OCI-LY7 (cell line): ENCODE data around the gene TK1. TPM values are rescaled to one million over a fixed set of nuclear protein-coding genes. Genes with fewer than 3 reads are reported as not detected.

Experiments used
- BruUV-seq: library from RNA; stranded (reverse); fragments of 400-500 nt; replicated peaks from 2 replicates; lab custom pipeline; 2021; lab: Mats Ljungman, UMichigan
- CTCF ChIA-PET: fragments of 300-600 bp; sonication (Branson Sonifier 250); formaldehyde crosslinking; loops from one replicate; lab custom pipeline; 2022; ENCODE audit warnings: antibody characterized with exemption; ENCODE audit not compliant: unreplicated experiment; lab: Charles Lee
- POLR2A ChIA-PET: fragments of 300-600 bp; sonication (Branson Sonifier 250); formaldehyde crosslinking; loops from one replicate; lab custom pipeline; 2022; ENCODE audit warnings: antibody characterized with exemption; lab: Charles Lee
- DNase-seq: peaks from one replicate; pipeline ENCODE4 v3.0.0-alpha.2; 2015; ENCODE audit warnings: low spot score
- H2AFZ ChIP-seq: fragments of 200-600 bp; sonication (generic), shearing (Covaris generic); 2 replicates; pipeline ENCODE4 v1.6.1; 2014; ENCODE audit warnings: mild to moderate bottlenecking, antibody characterized with exemption, low read length, moderate library complexity
- H3K27ac ChIP-seq: fragments of 200-600 bp; sonication (generic); 2 replicates; pipeline ENCODE4 v1.5.1; 2014; ENCODE audit warnings: mixed run types, low read depth, mild to moderate bottlenecking, moderate library complexity, low read length, inconsistent platforms; ENCODE audit not compliant: poor library complexity, severe bottlenecking
- H3K36me3 ChIP-seq: fragments of 200-600 bp; sonication (generic); 2 replicates; pipeline ENCODE4 v1.6.1; 2014; ENCODE audit warnings: mild to moderate bottlenecking, antibody characterized with exemption, low read length, moderate library complexity, mixed read lengths; ENCODE audit not compliant: insufficient read depth
- H3K4me1 ChIP-seq: fragments of 200-600 bp; sonication (generic); 2 replicates; pipeline ENCODE4 v1.5.1; 2014; ENCODE audit warnings: mild to moderate bottlenecking, low read length; ENCODE audit not compliant: insufficient read depth, poor library complexity, severe bottlenecking
- H3K4me2 ChIP-seq: fragments of 200-600 bp; sonication (generic); 2 replicates; pipeline ENCODE4 v1.6.1; 2014; ENCODE audit warnings: mild to moderate bottlenecking, low read length
- H3K4me3 ChIP-seq: fragments of 200-600 bp; sonication (generic); 2 replicates; pipeline ENCODE4 v1.5.1; 2014; ENCODE audit warnings: mild to moderate bottlenecking, low read depth, low read length; ENCODE audit not compliant: poor library complexity, severe bottlenecking
- H3K79me2 ChIP-seq: fragments of 200-600 bp; sonication (generic); 2 replicates; pipeline ENCODE4 v1.6.1; 2016; ENCODE audit warnings: low read depth, mild to moderate bottlenecking, low read length, moderate library complexity, mixed read lengths; ENCODE audit not compliant: insufficient read depth
- H3K9me2 ChIP-seq: fragments of 200-600 bp; sonication (generic); 2 replicates; pipeline ENCODE4 v1.6.1; 2016; ENCODE audit warnings: mild to moderate bottlenecking, low read length, mixed read lengths; ENCODE audit not compliant: insufficient read depth
- H3K9me3 ChIP-seq: fragments of 200-600 bp; sonication (generic); 2 replicates; pipeline ENCODE4 v1.6.1; 2014; ENCODE audit warnings: mild to moderate bottlenecking, mixed run types, low read length, mixed read lengths
- H4K20me1 ChIP-seq: fragments of 200-600 bp; sonication (generic); 2 replicates; pipeline ENCODE4 v1.6.1; 2014; ENCODE audit warnings: mild to moderate bottlenecking, antibody characterized with exemption, low read length, moderate library complexity, mixed read lengths; ENCODE audit not compliant: insufficient read depth
- EZH2phosphoT487 ChIP-seq: fragments of 200-600 bp; sonication (generic); IDR thresholded peaks from 2 replicates; pipeline ENCODE4 v1.6.1; 2018; ENCODE audit warnings: low read depth, borderline replicate concordance, mild to moderate bottlenecking, mixed run types, antibody characterized with exemption, low read length, moderate library complexity, mixed read lengths
- intact Hi-C: fragments of 100-400 bp; cut with micrococcal nuclease; formaldehyde crosslinking; loops from one replicate; pipeline ENCODE4 v1.10.0; 2022; ENCODE audit not compliant: unreplicated experiment
- total RNA-seq, 2 experiments: library from RNA; depleted of rRNA in 1 of 2; stranded (reverse); fragments of >200 nt in 1 of 2; shearing (Covaris generic) in 1 of 2; gene quantifications; 2 replicates each; pipeline ENCODE4 v1.2.3, GENCODE V29; 2014 to 2022
- TF ChIP-seq, protein P1 (sequence below): fragments of 200-600 bp; sonication (generic); conservative IDR thresholded peaks from 2 replicates; pipeline ENCODE4 v1.5.1; 2014; ENCODE audit warnings: mild to moderate bottlenecking, antibody characterized with exemption, low read length, moderate library complexity, mixed read lengths

The TK1 gene
- total RNA-seq, 2 experiments from 2014 or later = 108 to 149 TPM

DNA sequence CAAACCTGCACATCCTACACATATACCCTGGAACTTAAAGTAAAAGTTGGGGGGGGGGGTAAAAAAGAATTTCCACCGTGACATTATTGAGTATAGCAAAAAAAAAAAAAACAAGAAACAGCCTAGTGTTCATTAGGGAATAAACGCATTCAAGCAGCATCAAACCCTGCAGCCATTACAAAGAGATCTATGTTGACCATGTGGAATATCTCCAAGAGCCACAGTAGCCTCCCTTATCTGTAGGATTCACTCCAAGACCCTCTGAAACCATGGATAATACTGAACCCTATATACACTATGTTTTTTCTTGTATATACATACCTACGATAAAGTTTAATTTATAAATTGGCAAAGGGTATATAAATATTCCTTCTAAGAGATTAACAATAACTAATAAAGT lies 21.6 kb upstream of the TK1 start:
- intact Hi-C loops = no loop called here
- H4K20me1 ChIP-seq = no peaks in the 10 kb centered on the region
- H3K4me2 ChIP-seq = no peak overlapping the region
- peaks cover under 1% of the 10 kb centered on the region for H3K4me1 ChIP-seq
- H2AFZ ChIP-seq = no peak overlapping the region
- BruUV-seq = no TSS peak
- no peaks in the 10 kb centered on the region for H3K9me2 ChIP-seq
- no peak for DNase-seq
- H3K9me3 ChIP-seq = no peaks in the 10 kb centered on the region
- CTCF ChIA-PET = no interaction called here
- H3K27ac ChIP-seq = no peak overlapping the region
- no peaks in the 10 kb centered on the region for H3K79me2 ChIP-seq
- POLR2A ChIA-PET = no interaction called here
- H3K4me3 ChIP-seq = no peak overlapping the region
- H3K36me3 ChIP-seq = peaks cover 41% of the 10 kb centered on the region
- TF ChIP-seq, protein P1, sequence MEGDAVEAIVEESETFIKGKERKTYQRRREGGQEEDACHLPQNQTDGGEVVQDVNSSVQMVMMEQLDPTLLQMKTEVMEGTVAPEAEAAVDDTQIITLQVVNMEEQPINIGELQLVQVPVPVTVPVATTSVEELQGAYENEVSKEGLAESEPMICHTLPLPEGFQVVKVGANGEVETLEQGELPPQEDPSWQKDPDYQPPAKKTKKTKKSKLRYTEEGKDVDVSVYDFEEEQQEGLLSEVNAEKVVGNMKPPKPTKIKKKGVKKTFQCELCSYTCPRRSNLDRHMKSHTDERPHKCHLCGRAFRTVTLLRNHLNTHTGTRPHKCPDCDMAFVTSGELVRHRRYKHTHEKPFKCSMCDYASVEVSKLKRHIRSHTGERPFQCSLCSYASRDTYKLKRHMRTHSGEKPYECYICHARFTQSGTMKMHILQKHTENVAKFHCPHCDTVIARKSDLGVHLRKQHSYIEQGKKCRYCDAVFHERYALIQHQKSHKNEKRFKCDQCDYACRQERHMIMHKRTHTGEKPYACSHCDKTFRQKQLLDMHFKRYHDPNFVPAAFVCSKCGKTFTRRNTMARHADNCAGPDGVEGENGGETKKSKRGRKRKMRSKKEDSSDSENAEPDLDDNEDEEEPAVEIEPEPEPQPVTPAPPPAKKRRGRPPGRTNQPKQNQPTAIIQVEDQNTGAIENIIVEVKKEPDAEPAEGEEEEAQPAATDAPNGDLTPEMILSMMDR = no peak
- no peak for TF ChIP-seq EZH2phosphoT487

DNA sequence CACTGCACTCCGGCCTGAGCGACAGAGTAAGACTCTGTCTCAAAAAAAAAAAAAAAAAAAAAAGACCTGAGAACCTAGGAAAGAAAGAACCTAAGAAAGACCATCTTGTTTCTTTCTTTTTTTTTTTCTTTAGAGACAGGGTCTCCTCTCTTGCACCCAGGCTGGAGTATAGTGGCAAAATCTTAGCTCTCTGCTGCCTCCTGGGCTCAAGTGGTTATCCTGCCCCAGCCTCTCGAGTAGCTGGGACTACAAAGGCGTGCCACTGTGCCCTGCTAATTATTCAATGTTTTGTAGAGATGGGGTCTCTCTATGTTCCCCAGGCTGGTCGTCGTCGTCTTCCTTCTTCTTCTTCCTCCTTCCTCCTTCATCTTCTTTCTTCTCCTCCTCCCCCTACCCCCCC lies 19.4 kb upstream of the TK1 start:
- Histone ChIP-seq H3K9me2 (no peaks in the 10 kb centered on the region), H2AFZ (no peak overlapping the region), H3K4me2 (no peak overlapping the region), H3K79me2 (no peaks in the 10 kb centered on the region), H4K20me1 (no peaks in the 10 kb centered on the region), H3K4me3 (no peak overlapping the region), H3K27ac (no peak overlapping the region), H3K9me3 (no peaks in the 10 kb centered on the region), H3K36me3 (peaks cover 54% of the 10 kb centered on the region), H3K4me1 (no peaks in the 10 kb centered on the region)
- BruUV-seq = no TSS peak
- ChIA-PET POLR2A (interaction anchor here (0.5 to 1.2 kb wide), 3 partner anchors 20 to 248 kb away, joined by 3 read pairs; partner anchors contain the start of genes TK1 and TNRC6C), CTCF (interaction anchor here (0.7 to 1.1 kb wide), 2 partner anchors 18 to 21 kb away, joined by 3 to 4 read pairs; no protein-coding TSS in a partner anchor)
- DNase-seq = no peak
- TF ChIP-seq, protein P1 = peak; percentile 64
- TF ChIP-seq EZH2phosphoT487 = no peak
- intact Hi-C loops = no loop called here

DNA sequence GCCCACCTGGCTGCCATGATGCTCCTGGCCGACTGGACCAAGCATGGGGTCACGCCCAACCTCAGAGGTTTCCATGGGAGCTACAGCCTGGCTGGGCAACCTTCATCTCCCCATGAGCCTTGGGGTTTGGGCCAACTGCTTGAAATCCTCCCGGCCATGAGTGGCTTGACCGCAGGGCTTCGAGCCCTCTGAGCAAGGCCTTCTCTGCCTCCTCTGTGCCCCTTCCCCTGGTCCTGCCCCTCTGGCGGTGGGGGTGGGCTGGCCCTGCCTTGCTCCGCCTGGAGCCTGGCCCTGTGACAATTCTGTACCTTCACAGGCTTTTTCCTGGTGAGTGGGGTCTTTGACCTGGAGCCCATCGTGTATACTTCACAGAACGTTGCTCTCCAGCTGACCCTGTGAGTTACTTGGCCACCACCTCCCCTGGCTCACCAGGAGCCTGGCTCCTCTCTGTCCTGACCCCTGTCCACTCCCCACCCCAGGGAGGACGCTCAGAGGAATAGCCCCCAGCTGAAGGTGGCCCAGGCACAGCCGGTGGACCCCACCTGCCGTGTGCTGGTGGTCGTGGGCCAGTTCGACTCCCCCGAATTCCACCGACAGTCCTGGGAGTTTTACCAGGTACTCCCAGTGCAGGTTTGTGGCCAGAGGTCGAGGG lies 18.4 kb upstream of the TK1 start:
- DNase-seq = no peak
- Histone ChIP-seq H3K36me3 (peaks cover 63% of the 10 kb centered on the region), H3K4me3 (no peak overlapping the region), H4K20me1 (no peaks in the 10 kb centered on the region), H2AFZ (no peak overlapping the region), H3K9me2 (no peaks in the 10 kb centered on the region), H3K79me2 (no peaks in the 10 kb centered on the region), H3K4me1 (no peaks in the 10 kb centered on the region), H3K9me3 (no peaks in the 10 kb centered on the region), H3K27ac (no peak overlapping the region), H3K4me2 (no peak overlapping the region)
- no TSS peak for BruUV-seq
- intact Hi-C loops = no loop called here
- no peak for TF ChIP-seq EZH2phosphoT487
- TF ChIP-seq, protein P1 = no peak
- ChIA-PET CTCF (no interaction called here), POLR2A (interaction anchor here (0.7 to 1.2 kb wide), 3 partner anchors 8 to 19 kb away, joined by 3 read pairs; partner anchors contain the start of gene TK1)
